Ovary (tissue), 3 donors: ENCODE data around the gene TNRC6C.

Source experiments
- EP300 ChIP-seq: sonication (generic); formaldehyde crosslinking; IDR thresholded peaks from one replicate; pipeline ENCODE4 v1.6.1; 2017; ENCODE audit warnings: antibody characterized with exemption
- POLR2A ChIP-seq: fragments of 450-650 bp; IDR thresholded peaks from one replicate; pipeline ENCODE4 v1.6.1; 2017; ENCODE audit warnings: antibody characterized with exemption, mild to moderate bottlenecking, moderate library complexity
- TF ChIP-seq, protein P1 (sequence below), 3 donors: fragments of 450-650 bp in 2 of 3; fragments of 200-600 bp in 1 of 3; IDR thresholded peaks; one replicate each; pipeline versions ENCODE4 v1.5.1 to v1.8.0; 2016 to 2022; ENCODE audit warnings: antibody characterized with exemption in 3 of 3, mild to moderate bottlenecking in 1 of 3
- donor health status: DM: no; HTN: no; CAD: no.

DNA sequence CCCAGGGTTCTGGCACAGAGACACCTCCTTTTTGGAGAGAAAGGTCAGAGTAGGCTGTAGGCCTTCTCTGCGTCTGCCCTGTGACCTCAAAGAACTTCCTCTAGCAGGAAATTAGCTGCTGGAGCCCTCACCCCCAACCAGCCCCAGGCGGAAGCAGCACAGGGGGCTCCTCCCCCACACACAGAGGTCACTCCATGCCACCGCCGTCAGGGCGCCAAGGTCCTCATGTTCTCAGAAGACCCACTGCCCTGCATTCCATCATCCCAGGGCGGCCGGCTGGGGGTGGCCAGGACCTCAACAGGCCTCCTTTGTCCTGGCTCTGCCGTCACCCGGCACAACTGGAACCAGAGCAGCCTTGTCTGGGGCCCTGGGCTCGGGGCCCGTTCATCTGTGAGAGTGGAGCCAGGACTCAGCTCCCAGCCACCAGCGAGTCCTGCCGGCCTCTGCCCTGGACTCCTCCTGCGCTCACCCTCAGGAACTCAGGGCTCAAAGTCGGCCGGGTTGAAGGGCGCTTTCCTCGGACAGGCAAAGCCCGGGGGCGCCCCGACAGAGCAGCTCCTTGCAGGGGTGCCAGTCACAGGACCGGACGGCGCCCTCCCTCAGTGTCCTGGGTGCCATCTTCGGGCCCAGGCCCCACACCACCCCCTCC is 168.9 kb downstream of the TNRC6C start:
- TF ChIP-seq, protein P1, sequence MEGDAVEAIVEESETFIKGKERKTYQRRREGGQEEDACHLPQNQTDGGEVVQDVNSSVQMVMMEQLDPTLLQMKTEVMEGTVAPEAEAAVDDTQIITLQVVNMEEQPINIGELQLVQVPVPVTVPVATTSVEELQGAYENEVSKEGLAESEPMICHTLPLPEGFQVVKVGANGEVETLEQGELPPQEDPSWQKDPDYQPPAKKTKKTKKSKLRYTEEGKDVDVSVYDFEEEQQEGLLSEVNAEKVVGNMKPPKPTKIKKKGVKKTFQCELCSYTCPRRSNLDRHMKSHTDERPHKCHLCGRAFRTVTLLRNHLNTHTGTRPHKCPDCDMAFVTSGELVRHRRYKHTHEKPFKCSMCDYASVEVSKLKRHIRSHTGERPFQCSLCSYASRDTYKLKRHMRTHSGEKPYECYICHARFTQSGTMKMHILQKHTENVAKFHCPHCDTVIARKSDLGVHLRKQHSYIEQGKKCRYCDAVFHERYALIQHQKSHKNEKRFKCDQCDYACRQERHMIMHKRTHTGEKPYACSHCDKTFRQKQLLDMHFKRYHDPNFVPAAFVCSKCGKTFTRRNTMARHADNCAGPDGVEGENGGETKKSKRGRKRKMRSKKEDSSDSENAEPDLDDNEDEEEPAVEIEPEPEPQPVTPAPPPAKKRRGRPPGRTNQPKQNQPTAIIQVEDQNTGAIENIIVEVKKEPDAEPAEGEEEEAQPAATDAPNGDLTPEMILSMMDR (IDR thresholded peaks at IDR 0.05): no peak
- no peak for TF ChIP-seq EP300
- no peak for TF ChIP-seq POLR2A
